ENCODE measurements around the gene EFCAB11. TPM values are rescaled to one million over a fixed set of nuclear protein-coding genes. Genes with fewer than 3 reads are reported as not detected.

The EFCAB11 gene
- total and polyA plus RNA-seq, 2 of the 8 experiments (the other 6 are each of a cell fraction or from before 2014, with no cell fraction given) = 6.8 to 12.8 TPM

- no peak overlapping the region for H2BK20ac ChIP-seq (ENCODE audit: low read length)
- no peak overlapping the region for H2AK5ac ChIP-seq (ENCODE audit: low read depth, low read length)
- no peak overlapping the region for H3K9ac ChIP-seq (replicated peaks in 1 of 4; ENCODE audit: extremely low read depth in 1 of 4, low read depth in 3 of 4, low read length in 3 of 4)
- no peaks in the 10 kb centered on the region for H3K79me2 ChIP-seq (ENCODE audit: control insufficient read depth in 1 of 2, insufficient read depth in 2 of 2, low read length in 2 of 2)
- no peak overlapping the region for H3K27ac ChIP-seq (ENCODE audit: low read depth, low read length)
- no peak overlapping the region for H4K8ac ChIP-seq (ENCODE audit: extremely low read depth, insufficient read depth, low read length)
- H2BK15ac ChIP-seq (ENCODE audit: low read length) = no peak overlapping the region
- H3K4ac ChIP-seq (replicated peaks; ENCODE audit: insufficient read length, low read depth, low read length) = no peak overlapping the region
- H4K91ac ChIP-seq (replicated peaks; ENCODE audit: insufficient read length, low read length) = no peak overlapping the region
- 75% methylated on average over 5 of the region's 5 CpGs; no CpG with 5 or more reads in 1 of the 2 experiments for WGBS, 2 experiments (ENCODE audit: extremely low coverage in 1 of 2, insufficient coverage in 1 of 2, insufficient read length in 1 of 2, insufficient replicate concordance in 2 of 2, low coverage in 1 of 2, low lambda C conversion rate in 2 of 2, missing lambda C conversion rate in 1 of 2)
- no peak overlapping the region; the same call in 1 of the 2 replicates for H3K18ac ChIP-seq (ENCODE audit: extremely low read depth, low read length)
- H3K4me1 ChIP-seq (replicated peaks in 1 of 4; ENCODE audit: control insufficient read depth in 3 of 4, insufficient read depth in 4 of 4, low read length in 3 of 4) = peaks cover 6 to 13% (median 9%) of the 10 kb centered on the region in 4 experiments; a peak in 6 of 7 replicates
- no peaks in the 10 kb centered on the region; a peak in 1 of 7 replicates for H3K27me3 ChIP-seq (replicated peaks in 1 of 4; ENCODE audit: control insufficient read depth in 3 of 4, extremely low read depth in 1 of 4, insufficient read depth in 3 of 4, low read length in 3 of 4)
- no peaks in the 10 kb centered on the region for H4K20me1 ChIP-seq (replicated peaks in 1 of 2; ENCODE audit: control insufficient read depth in 1 of 2, insufficient read depth in 2 of 2, low read length in 2 of 2)
- no peak overlapping the region for H3K56ac ChIP-seq (replicated peaks; ENCODE audit: insufficient read length, low read depth, low read length)
- DNase-seq (ENCODE audit: low read depth in 1 of 2, low spot score in 2 of 2) (no peak), FAIRE-seq (no peak)
- no peak overlapping the region for H2BK5ac ChIP-seq (ENCODE audit: low read depth, low read length)
- H3K4me3 ChIP-seq (ENCODE audit: extremely low read depth in 1 of 4, insufficient read depth in 2 of 4, low read depth in 3 of 4, low read length in 4 of 4) = peak overlapping the region in 1 of 4 experiments; percentile 19; a peak in 1 of 8 replicates
- no peak overlapping the region for H3K14ac ChIP-seq (ENCODE audit: insufficient read length)
- no peaks in the 10 kb centered on the region; the same call in 1 of the 2 replicates for H3K23me2 ChIP-seq (ENCODE audit: low read depth, low read length)
- no peak overlapping the region for H4K5ac ChIP-seq (ENCODE audit: insufficient read length, low read depth, low read length)
- H2BK120ac ChIP-seq (replicated peaks; ENCODE audit: low read depth, low read length) = no peak overlapping the region
- H3K4me2 ChIP-seq (ENCODE audit: insufficient read depth in 1 of 2, low read depth in 2 of 2, low read length in 2 of 2) = peak overlapping the region in 1 of 2 experiments; percentile 45; a peak in 1 of 4 replicates
- H3K79me1 ChIP-seq (ENCODE audit: low read depth, low read length) = no peaks in the 10 kb centered on the region
- H2AFZ ChIP-seq (ENCODE audit: low read length) = no peak overlapping the region
- ChIA-PET POLR2A (ENCODE audit: partially characterized antibody) (interaction anchor here (0.6 to 1.0 kb wide), 3 partner anchors 24 to 1560 kb away, joined by 3 read pairs; no protein-coding TSS in a partner anchor), CTCF (ENCODE audit: partially characterized antibody) (interaction anchor here (0.6 to 1.6 kb wide), 5 partner anchors 14 to 883 kb away, joined by 3 to 8 read pairs (median 4); no protein-coding TSS in a partner anchor)
- no peak overlapping the region for H3K23ac ChIP-seq (ENCODE audit: insufficient read length)
- H2BK12ac ChIP-seq (ENCODE audit: low read depth, low read length) = no peak overlapping the region
- H3K9me3 ChIP-seq (ENCODE audit: insufficient read depth in 2 of 2, low read depth in 1 of 2, low read length in 1 of 2) = no peaks in the 10 kb centered on the region
- H3K36me3 ChIP-seq (ENCODE audit: control insufficient read depth in 2 of 4, insufficient read depth in 4 of 4, low read length in 3 of 4) = no peaks in the 10 kb centered on the region
- TF ChIP-seq ATF3 (IDR thresholded peaks at IDR 0.05; ENCODE audit: insufficient read depth, low read depth, low read length) (no peak), EZH2 (IDR thresholded peaks at IDR 0.05; ENCODE audit: low read depth, low read length, severe bottlenecking) (no peak), CTBP2 (IDR thresholded peaks at IDR 0.05; ENCODE audit: borderline replicate concordance, insufficient read depth, insufficient read length, low read length) (no peak), HDAC6 (IDR thresholded peaks at IDR 0.05; ENCODE audit: low read depth, low read length) (no peak), RBBP5 (IDR thresholded peaks at IDR 0.05; ENCODE audit: borderline replicate concordance, low read depth, low read length) (no peak), FOSL1 (IDR thresholded peaks at IDR 0.05; ENCODE audit: insufficient read depth, low read depth, low read length) (no peak), CTCF (IDR thresholded peaks at IDR 0.05; ENCODE audit: control extremely low read depth in 1 of 3, insufficient read depth in 1 of 3, low read depth in 1 of 3, low read length in 3 of 3) (no peak), SRF (IDR thresholded peaks at IDR 0.05; ENCODE audit: low read depth, low read length) (no peak), USF2 (IDR thresholded peaks at IDR 0.05; ENCODE audit: low read length) (no peak)
Observed at GRCh38 chr14:89910691-89911009, 43.9 kb downstream of the EFCAB11 start.
